GM23338 (cell line): ENCODE measurements around the gene CHST15. TPM values are rescaled to one million over a fixed set of nuclear protein-coding genes. Genes with fewer than 3 reads are reported as not detected.

Experiments
- ATAC-seq: fragments of 200-7000 bp; cut with Tn5 transposase; 3 replicates; pipeline ENCODE4 v1.9.1; 2020
- DNase-seq: peaks from one replicate; pipeline ENCODE4 v3.0.0-alpha.2; 2015; ENCODE audit warnings: low spot score
- H2AFZ ChIP-seq: fragments of 200-600 bp; sonication (generic); 2 replicates; pipeline ENCODE4 v1.8.0; 2016; ENCODE audit warnings: antibody characterized with exemption, mild to moderate bottlenecking, moderate library complexity
- H3F3A ChIP-seq: fragments of 200-600 bp; sonication (generic); replicated peaks from 2 replicates; pipeline ENCODE4 v1.8.0; 2017; ENCODE audit warnings: antibody characterized with exemption, mixed run types, low read depth
- H3K27ac ChIP-seq: fragments of 200-600 bp; sonication (generic); 2 replicates; pipeline ENCODE4 v1.6.1; 2016; ENCODE audit warnings: low read depth
- H3K27me3 ChIP-seq: fragments of 200-600 bp; sonication (generic); 2 replicates; pipeline ENCODE4 v1.8.0; 2016; ENCODE audit warnings: mild to moderate bottlenecking, mixed run types, moderate library complexity; ENCODE audit not compliant: insufficient read depth
- H3K36me3 ChIP-seq: fragments of 200-600 bp; sonication (generic); 2 replicates; pipeline ENCODE4 v1.8.0; 2016; ENCODE audit warnings: mild to moderate bottlenecking; ENCODE audit not compliant: insufficient read depth
- H3K4me1 ChIP-seq: fragments of 200-600 bp; sonication (generic); 2 replicates; pipeline ENCODE4 v1.8.0; 2016; ENCODE audit warnings: mild to moderate bottlenecking, moderate library complexity; ENCODE audit not compliant: insufficient read depth
- H3K4me2 ChIP-seq: fragments of 200-600 bp; sonication (generic); 2 replicates; pipeline ENCODE4 v1.7.1; 2017; ENCODE audit warnings: mixed run types
- H3K4me3 ChIP-seq: fragments of 200-600 bp; sonication (generic); 2 replicates; pipeline ENCODE4 v1.6.1; 2016; ENCODE audit warnings: mixed run types
- H3K79me2 ChIP-seq: fragments of 200-600 bp; sonication (generic); replicated peaks from 2 replicates; pipeline ENCODE4 v1.8.0; 2017; ENCODE audit warnings: mild to moderate bottlenecking; ENCODE audit not compliant: insufficient read depth
- H3K9me2 ChIP-seq: fragments of 200-600 bp; sonication (generic); 2 replicates; pipeline ENCODE4 v1.8.0; 2017; ENCODE audit not compliant: insufficient read depth
- H4K20me1 ChIP-seq: fragments of 200-600 bp; sonication (generic); replicated peaks from 2 replicates; pipeline ENCODE4 v1.8.0; 2017; ENCODE audit warnings: mild to moderate bottlenecking; ENCODE audit not compliant: insufficient read depth
- H3K27ac Mint-ChIP-seq: 2 replicates; pipeline ENCODE4 v1.8.0; 2020; ENCODE audit warnings: inconsistent platforms, mild to moderate bottlenecking, moderate library complexity, mixed read lengths
- H3K27me3 Mint-ChIP-seq: 3 replicates; pipeline ENCODE4 v1.8.0; 2022; ENCODE audit warnings: low read depth, mild to moderate bottlenecking, moderate library complexity, mixed read lengths, inconsistent platforms; ENCODE audit not compliant: insufficient read depth, poor library complexity
- H3K36me3 Mint-ChIP-seq: 3 replicates; pipeline ENCODE4 v1.8.0; 2021; ENCODE audit warnings: low read depth, mild to moderate bottlenecking, inconsistent platforms, moderate library complexity, mixed read lengths
- H3K4me1 Mint-ChIP-seq: 3 replicates; pipeline ENCODE4 v1.8.0; 2020; ENCODE audit warnings: mild to moderate bottlenecking, inconsistent platforms, mixed read lengths
- H3K4me3 Mint-ChIP-seq: 3 replicates; pipeline ENCODE4 v1.8.0; 2021; ENCODE audit warnings: moderate library complexity, mild to moderate bottlenecking, inconsistent platforms, mixed read lengths
- H3K9me3 Mint-ChIP-seq: 3 replicates; pipeline ENCODE4 v1.8.0; 2020; ENCODE audit warnings: moderate library complexity, mild to moderate bottlenecking, inconsistent platforms, mixed read lengths
- CREB1 ChIP-seq: fragments of 250-450 bp; sonication (Bioruptor Pico); IDR thresholded peaks from 2 replicates; pipeline ENCODE4 v1.5.0; 2020; ENCODE audit warnings: low read depth, mild to moderate bottlenecking, moderate library complexity
- EZH2 ChIP-seq: fragments of 200-600 bp; sonication (generic); IDR thresholded peaks from one replicate; pipeline ENCODE4 v1.8.0; 2017; ENCODE audit warnings: antibody characterized with exemption, mild to moderate bottlenecking, low read depth; ENCODE audit not compliant: unreplicated experiment
- EZH2phosphoT487 ChIP-seq: fragments of 200-600 bp; sonication (generic); IDR thresholded peaks from one replicate; pipeline ENCODE4 v1.8.1; 2018; ENCODE audit warnings: antibody characterized with exemption; ENCODE audit not compliant: unreplicated experiment
- JUNB ChIP-seq: IDR thresholded peaks from one replicate; pipeline ENCODE4 v1.6.1; 2016; ENCODE audit warnings: antibody characterized with exemption; ENCODE audit not compliant: unreplicated experiment
- NANOG ChIP-seq: IDR thresholded peaks from 2 replicates; pipeline ENCODE4 v1.6.1; 2016; ENCODE audit warnings: antibody characterized with exemption, borderline replicate concordance
- POLR2AphosphoS5 ChIP-seq: IDR thresholded peaks from 2 replicates; pipeline ENCODE4 v1.6.1; 2016; ENCODE audit warnings: antibody characterized with exemption, low read depth
- STAT1 ChIP-seq: IDR thresholded peaks from one replicate; pipeline ENCODE4 v1.6.1; 2016; ENCODE audit warnings: antibody characterized with exemption; ENCODE audit not compliant: unreplicated experiment
- ZNF114 ChIP-seq: fragments of 250-450 bp; sonication (Bioruptor Pico); IDR thresholded peaks from 2 replicates; pipeline ENCODE4 v1.5.0; 2020; ENCODE audit warnings: mild to moderate bottlenecking, moderate library complexity
- ZNF331 ChIP-seq: fragments of 250-450 bp; sonication (Bioruptor Pico); IDR thresholded peaks from 2 replicates; pipeline ENCODE4 v1.5.0; 2020; ENCODE audit warnings: low read depth, mild to moderate bottlenecking, moderate library complexity
- polyA plus RNA-seq: library from polyadenylated mRNA; unstranded; fragments of >200 nt; fragmentation: Nextera tagmentation; extraction: Ambion mirVana; gene quantifications from 2 replicates; pipeline ENCODE4 v1.2.1, GENCODE V29; 2016
- total RNA-seq: library from RNA; depleted of rRNA; stranded (reverse); fragments of >200 nt; shearing (Covaris generic); gene quantifications from 2 replicates; pipeline ENCODE4 v1.2.3, GENCODE V29; 2014
- TF ChIP-seq, protein P1 (sequence below): IDR thresholded peaks from one replicate; pipeline ENCODE4 v1.6.1; 2018; ENCODE audit warnings: antibody characterized with exemption; ENCODE audit not compliant: unreplicated experiment
- TF ChIP-seq, protein P2 (sequence below): IDR thresholded peaks from 2 replicates; pipeline ENCODE4 v1.6.1; 2016; ENCODE audit warnings: antibody characterized with exemption
- TF ChIP-seq, protein P3 (sequence below), 2 experiments: fragments of 200-600 bp in 1 of 2; sonication (generic) in 1 of 2; conservative IDR thresholded peaks; 2 replicates each; pipeline versions ENCODE4 v1.5.1 to v1.6.1; 2016 to 2017; ENCODE audit warnings: antibody characterized with exemption in 2 of 2, low read depth in 2 of 2, mild to moderate bottlenecking in 2 of 2, moderate library complexity in 1 of 2
- TF ChIP-seq, protein P4 (sequence below): fragments of 250-450 bp; sonication (Bioruptor Pico); IDR thresholded peaks from 2 replicates; pipeline ENCODE4 v1.5.0; 2020; ENCODE audit warnings: mild to moderate bottlenecking, moderate library complexity

CHST15 gene
- total and polyA plus RNA-seq, 2 experiments from 2014 or later, result 2.6 to 11.2 TPM

DNA sequence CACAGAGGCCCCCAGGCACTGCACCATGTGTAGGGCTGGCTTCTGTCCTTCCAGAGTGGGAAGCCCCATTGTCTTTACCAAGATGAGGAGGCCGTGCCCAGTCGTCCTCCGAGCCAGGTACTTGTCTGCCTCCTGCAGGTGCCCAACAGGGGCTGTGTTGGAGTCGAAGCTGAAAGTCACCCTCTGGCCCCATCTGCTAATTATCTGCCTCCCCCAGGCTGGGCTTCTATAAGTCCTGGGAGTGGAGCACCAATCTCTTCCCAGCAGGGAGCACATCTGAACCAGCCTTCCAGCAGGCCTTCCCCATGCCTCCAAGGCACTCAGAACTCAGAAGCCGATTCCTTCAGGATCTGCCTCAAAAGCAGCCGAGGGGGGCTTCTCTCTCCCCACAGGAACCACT lies 11.6 kb upstream of the CHST15 start:
- Mint-ChIP-seq H3K27me3 (peaks cover 4% of the 10 kb centered on the region), H3K9me3 (peaks cover 2% of the 10 kb centered on the region), H3K27ac (no peak overlapping the region)

More for the DNA sequence above, 11.6 kb upstream of the CHST15 start:
- H3K79me2 ChIP-seq, result no peaks in the 10 kb centered on the region
- no peak for TF ChIP-seq JUNB
- TF ChIP-seq ZNF331, result no peak
- TF ChIP-seq, protein P1, sequence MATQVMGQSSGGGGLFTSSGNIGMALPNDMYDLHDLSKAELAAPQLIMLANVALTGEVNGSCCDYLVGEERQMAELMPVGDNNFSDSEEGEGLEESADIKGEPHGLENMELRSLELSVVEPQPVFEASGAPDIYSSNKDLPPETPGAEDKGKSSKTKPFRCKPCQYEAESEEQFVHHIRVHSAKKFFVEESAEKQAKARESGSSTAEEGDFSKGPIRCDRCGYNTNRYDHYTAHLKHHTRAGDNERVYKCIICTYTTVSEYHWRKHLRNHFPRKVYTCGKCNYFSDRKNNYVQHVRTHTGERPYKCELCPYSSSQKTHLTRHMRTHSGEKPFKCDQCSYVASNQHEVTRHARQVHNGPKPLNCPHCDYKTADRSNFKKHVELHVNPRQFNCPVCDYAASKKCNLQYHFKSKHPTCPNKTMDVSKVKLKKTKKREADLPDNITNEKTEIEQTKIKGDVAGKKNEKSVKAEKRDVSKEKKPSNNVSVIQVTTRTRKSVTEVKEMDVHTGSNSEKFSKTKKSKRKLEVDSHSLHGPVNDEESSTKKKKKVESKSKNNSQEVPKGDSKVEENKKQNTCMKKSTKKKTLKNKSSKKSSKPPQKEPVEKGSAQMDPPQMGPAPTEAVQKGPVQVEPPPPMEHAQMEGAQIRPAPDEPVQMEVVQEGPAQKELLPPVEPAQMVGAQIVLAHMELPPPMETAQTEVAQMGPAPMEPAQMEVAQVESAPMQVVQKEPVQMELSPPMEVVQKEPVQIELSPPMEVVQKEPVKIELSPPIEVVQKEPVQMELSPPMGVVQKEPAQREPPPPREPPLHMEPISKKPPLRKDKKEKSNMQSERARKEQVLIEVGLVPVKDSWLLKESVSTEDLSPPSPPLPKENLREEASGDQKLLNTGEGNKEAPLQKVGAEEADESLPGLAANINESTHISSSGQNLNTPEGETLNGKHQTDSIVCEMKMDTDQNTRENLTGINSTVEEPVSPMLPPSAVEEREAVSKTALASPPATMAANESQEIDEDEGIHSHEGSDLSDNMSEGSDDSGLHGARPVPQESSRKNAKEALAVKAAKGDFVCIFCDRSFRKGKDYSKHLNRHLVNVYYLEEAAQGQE, result no peak
- TF ChIP-seq EZH2, result no peak
- TF ChIP-seq, protein P2, sequence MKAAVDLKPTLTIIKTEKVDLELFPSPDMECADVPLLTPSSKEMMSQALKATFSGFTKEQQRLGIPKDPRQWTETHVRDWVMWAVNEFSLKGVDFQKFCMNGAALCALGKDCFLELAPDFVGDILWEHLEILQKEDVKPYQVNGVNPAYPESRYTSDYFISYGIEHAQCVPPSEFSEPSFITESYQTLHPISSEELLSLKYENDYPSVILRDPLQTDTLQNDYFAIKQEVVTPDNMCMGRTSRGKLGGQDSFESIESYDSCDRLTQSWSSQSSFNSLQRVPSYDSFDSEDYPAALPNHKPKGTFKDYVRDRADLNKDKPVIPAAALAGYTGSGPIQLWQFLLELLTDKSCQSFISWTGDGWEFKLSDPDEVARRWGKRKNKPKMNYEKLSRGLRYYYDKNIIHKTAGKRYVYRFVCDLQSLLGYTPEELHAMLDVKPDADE, result no peak
- TF ChIP-seq, protein P3, sequence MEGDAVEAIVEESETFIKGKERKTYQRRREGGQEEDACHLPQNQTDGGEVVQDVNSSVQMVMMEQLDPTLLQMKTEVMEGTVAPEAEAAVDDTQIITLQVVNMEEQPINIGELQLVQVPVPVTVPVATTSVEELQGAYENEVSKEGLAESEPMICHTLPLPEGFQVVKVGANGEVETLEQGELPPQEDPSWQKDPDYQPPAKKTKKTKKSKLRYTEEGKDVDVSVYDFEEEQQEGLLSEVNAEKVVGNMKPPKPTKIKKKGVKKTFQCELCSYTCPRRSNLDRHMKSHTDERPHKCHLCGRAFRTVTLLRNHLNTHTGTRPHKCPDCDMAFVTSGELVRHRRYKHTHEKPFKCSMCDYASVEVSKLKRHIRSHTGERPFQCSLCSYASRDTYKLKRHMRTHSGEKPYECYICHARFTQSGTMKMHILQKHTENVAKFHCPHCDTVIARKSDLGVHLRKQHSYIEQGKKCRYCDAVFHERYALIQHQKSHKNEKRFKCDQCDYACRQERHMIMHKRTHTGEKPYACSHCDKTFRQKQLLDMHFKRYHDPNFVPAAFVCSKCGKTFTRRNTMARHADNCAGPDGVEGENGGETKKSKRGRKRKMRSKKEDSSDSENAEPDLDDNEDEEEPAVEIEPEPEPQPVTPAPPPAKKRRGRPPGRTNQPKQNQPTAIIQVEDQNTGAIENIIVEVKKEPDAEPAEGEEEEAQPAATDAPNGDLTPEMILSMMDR (conservative IDR thresholded peaks at IDR 0.05; ENCODE audit: low read depth in 2 of 2), result no peak; a peak in 1 of 4 replicates
- no peak for TF ChIP-seq ZNF114 (CRISPR knock-in tag)
- TF ChIP-seq CREB1 (CRISPR knock-in tag), result no peak
- no peak for TF ChIP-seq POLR2AphosphoS5
- no peak for TF ChIP-seq STAT1
- TF ChIP-seq NANOG, result no peak
- TF ChIP-seq, protein P4, sequence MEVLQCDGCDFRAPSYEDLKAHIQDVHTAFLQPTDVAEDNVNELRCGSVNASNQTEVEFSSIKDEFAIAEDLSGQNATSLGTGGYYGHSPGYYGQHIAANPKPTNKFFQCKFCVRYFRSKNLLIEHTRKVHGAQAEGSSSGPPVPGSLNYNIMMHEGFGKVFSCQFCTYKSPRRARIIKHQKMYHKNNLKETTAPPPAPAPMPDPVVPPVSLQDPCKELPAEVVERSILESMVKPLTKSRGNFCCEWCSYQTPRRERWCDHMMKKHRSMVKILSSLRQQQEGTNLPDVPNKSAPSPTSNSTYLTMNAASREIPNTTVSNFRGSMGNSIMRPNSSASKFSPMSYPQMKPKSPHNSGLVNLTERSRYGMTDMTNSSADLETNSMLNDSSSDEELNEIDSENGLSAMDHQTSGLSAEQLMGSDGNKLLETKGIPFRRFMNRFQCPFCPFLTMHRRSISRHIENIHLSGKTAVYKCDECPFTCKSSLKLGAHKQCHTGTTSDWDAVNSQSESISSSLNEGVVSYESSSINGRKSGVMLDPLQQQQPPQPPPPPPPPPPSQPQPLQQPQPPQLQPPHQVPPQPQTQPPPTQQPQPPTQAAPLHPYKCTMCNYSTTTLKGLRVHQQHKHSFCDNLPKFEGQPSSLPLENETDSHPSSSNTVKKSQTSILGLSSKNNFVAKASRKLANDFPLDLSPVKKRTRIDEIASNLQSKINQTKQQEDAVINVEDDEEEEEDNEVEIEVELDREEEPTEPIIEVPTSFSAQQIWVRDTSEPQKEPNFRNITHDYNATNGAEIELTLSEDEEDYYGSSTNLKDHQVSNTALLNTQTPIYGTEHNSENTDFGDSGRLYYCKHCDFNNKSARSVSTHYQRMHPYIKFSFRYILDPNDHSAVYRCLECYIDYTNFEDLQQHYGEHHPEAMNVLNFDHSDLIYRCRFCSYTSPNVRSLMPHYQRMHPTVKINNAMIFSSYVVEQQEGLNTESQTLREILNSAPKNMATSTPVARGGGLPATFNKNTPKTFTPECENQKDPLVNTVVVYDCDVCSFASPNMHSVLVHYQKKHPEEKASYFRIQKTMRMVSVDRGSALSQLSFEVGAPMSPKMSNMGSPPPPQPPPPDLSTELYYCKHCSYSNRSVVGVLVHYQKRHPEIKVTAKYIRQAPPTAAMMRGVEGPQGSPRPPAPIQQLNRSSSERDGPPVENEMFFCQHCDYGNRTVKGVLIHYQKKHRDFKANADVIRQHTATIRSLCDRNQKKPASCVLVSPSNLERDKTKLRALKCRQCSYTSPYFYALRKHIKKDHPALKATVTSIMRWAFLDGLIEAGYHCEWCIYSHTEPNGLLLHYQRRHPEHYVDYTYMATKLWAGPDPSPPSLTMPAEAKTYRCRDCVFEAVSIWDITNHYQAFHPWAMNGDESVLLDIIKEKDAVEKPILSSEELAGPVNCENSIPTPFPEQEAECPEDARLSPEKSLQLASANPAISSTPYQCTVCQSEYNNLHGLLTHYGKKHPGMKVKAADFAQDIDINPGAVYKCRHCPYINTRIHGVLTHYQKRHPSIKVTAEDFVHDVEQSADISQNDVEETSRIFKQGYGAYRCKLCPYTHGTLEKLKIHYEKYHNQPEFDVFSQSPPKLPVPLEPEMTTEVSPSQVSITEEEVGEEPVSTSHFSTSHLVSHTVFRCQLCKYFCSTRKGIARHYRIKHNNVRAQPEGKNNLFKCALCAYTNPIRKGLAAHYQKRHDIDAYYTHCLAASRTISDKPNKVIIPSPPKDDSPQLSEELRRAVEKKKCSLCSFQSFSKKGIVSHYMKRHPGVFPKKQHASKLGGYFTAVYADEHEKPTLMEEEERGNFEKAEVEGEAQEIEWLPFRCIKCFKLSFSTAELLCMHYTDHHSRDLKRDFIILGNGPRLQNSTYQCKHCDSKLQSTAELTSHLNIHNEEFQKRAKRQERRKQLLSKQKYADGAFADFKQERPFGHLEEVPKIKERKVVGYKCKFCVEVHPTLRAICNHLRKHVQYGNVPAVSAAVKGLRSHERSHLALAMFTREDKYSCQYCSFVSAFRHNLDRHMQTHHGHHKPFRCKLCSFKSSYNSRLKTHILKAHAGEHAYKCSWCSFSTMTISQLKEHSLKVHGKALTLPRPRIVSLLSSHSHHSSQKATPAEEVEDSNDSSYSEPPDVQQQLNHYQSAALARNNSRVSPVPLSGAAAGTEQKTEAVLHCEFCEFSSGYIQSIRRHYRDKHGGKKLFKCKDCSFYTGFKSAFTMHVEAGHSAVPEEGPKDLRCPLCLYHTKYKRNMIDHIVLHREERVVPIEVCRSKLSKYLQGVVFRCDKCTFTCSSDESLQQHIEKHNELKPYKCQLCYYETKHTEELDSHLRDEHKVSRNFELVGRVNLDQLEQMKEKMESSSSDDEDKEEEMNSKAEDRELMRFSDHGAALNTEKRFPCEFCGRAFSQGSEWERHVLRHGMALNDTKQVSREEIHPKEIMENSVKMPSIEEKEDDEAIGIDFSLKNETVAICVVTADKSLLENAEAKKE (CRISPR knock-in tag), result no peak
- no peak for TF ChIP-seq EZH2phosphoT487
- Mint-ChIP-seq H3K4me3 (no peak overlapping the region), H3K4me1 (peaks cover 8% of the 10 kb centered on the region), H3K36me3 (no peaks in the 10 kb centered on the region)
- no peaks in the 10 kb centered on the region for H3K27me3 ChIP-seq
- ATAC-seq (no peak), DNase-seq (no peak)
- H3K4me1 ChIP-seq, result no peaks in the 10 kb centered on the region
- H3K36me3 ChIP-seq, result no peaks in the 10 kb centered on the region
- no peak overlapping the region for H2AFZ ChIP-seq
- H3K4me3 ChIP-seq, result no peak overlapping the region
- H3K4me2 ChIP-seq, result no peak overlapping the region
- no peaks in the 10 kb centered on the region for H3F3A ChIP-seq
- H4K20me1 ChIP-seq, result no peaks in the 10 kb centered on the region
- no peak overlapping the region for H3K27ac ChIP-seq
- H3K9me2 ChIP-seq, result 0 out of 2 replicates have a peak, but pooled peaks cover 6% of the 10 kb centered on the region
